Activated T-helper 1 cell treated with anti-CD3 and anti-CD28 coated beads, Interleukin-2, amount 50 U/mL, for 16 hours (primary cell): Measurements from ENCODE around the gene PKP1.

ENCODE experiments used
- DNase-seq, 2 donors: peaks; one replicate each; pipeline ENCODE4 v3.0.0-alpha.2; 2020; ENCODE audit warnings: low read depth in 1 of 2, low spot score in 1 of 2

The PKP1 gene

DNA sequence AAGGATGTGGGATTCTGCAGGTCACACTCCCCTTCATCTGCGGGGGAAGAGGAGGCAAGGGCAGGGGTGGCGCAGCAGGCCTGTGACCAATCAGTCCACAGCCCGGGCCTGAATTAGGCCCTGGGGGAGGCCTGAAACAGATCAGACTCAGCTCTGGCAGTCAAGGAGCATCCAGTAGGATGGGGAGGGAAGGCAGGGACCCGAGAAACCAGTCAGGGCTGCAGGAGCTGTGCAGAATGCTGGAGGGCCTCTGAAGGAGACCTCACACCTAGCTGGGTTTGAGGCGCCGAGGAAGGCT lies 81.5 kb downstream of the PKP1 start:
- DNase-seq, result no peak

- no peak for DNase-seq
Measured at GRCh38 chr1:201365251-201365650, 81.9 kb downstream of the PKP1 start.

GRCh38 chr1:201366696-201367095 lies 83.4 kb downstream of the PKP1 start:
- no peak for DNase-seq

DNA sequence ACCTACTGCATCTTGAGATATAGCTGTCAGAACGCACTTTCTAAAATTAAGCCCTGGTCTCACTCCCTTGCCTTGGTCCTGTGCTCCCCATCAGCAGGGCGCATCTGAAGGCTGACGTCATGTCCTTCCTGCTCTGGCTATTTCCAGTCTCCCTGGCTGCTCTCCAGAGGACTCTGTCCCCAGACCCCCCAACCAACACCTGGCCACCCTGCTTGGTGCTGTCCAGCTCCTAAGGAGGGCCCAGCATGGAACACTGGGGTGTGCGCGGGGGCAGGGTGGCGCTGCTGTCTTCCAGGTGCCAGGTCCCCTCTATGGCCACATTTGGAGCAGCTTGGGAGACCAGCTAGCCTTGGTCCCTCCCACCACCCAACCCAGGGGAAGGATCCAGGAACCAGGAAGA lies 85.9 kb downstream of the PKP1 start:
- no peak for DNase-seq

- DNase-seq, result no peak
Measured at GRCh38 chr1:201370500-201370899, 87.2 kb downstream of the PKP1 start.

DNA sequence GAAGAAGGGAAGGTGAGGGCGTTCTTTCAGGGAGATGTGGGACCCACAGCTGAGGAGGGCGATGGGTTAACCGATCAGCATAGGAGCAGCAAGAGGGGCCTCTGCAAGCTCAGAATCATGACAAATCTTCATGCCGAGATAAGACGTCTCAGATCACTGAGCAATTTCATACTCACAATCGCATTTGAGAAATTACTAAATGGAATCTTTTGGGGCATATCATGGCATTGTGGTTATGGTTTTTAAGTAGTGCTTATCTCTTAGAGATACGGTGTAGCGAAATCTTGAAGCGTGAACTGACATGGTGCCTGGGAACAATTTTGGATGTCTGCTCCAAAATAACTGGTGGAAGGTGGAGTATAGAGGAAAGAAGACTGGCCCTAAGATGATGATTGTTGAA lies 88.0 kb downstream of the PKP1 start:
- DNase-seq, result no peak

DNA sequence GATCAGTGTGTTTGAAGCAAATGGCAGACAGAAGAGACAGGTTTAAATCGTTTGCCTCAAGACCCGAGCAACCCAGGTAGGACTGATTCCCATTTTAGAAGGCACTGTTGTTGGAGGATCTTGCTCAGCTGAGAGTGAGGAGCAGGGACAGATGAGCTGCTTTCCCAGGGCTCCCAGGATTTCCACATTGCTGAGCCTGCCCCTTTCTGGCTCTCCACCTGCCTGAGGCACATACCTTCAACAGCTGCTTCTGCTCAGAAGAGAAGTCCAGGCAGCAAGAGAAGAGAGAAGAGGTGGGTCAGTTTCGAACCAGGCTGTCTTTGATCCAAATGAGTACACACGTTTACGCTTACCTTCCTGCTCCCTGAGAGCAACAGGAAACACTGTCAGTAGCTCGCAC lies 88.5 kb downstream of the PKP1 start:
- DNase-seq, result no peak

DNA sequence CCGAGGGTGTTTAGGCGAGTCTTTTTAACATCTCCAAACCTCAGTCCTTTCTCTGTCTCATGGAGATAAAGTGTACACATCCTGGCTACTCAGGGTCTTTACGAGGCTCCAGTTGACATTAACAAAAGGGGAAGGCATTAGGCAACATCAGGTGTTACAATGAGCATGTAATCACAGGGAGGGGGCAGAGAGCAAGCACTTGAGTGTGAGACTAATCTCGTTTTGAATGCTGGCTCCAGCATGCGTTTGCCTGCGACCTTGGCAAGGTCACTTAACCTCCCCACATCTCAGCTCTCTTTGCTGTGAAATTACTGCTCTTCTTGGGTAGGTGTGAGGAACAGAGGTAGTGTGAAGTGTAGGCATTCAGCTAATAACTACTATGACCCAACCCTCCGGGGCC lies 91.1 kb downstream of the PKP1 start:
- DNase-seq, result no peak

DNA sequence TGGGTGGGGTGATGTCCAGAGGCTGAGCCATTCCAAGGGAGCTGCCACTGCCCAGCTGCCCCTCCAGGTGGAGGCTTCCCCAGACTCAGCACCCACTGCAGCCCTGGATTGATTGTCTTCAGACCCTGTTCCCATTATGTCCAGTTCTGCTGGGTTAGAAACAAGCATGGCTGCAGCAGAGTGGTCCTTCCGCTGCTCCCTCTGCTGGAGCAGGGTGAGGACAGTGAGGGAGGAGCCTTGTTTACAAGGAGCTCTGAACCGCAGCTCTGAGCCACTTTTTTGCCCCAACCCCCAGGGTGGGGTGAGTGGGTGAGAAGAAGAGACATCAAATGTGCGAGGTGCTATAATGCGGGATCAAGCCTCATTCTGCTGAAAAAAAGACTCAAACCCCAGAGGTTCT lies 91.9 kb downstream of the PKP1 start:
- no peak for DNase-seq

GRCh38 chr1:201376107-201376463 lies 92.8 kb downstream of the PKP1 start:
- no peak for DNase-seq

DNA sequence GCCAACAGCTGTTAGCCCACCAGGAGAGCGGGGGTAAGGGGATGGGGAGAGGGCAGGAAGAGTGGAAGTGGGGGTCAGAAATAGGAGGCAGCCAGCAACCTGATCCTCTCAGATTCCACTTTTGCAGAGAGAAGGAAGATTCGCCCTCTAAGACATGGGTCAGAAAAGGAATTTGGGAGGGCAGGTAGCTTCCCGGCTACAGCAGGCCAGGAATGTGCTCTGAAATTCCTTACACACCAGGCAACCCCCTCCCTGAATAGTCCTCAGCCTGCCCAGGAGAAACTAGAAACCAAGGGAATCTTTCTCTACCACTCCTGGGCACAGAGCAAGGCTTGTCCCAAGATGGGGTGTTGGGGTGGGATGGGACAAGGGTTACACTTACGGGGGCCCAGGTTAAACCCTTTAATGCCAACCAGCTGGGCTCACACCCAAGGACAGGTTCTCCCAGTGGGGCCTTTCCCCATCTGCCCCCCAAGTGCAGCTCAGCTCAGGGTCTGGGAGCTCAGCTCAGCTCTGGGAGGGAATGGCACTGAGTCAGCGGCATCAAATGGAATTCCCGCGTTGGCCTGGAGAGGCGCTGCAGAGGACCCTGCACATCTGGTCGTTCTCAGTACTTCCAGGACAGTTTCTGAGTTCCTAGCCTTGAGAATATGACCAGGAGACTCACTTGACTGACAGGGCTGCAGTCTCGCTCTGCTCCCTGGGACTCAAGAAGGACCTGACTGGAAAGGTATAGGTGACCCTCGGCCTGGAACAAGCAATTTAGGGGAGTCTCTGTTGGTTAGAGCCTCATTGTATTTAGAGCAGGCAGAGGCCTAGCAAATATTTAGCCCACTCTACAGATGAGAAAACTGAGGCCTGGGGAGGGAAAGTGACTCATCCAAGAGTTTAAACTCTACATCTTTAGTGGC lies 93.4 kb downstream of the PKP1 start:
- no peak for DNase-seq

DNA sequence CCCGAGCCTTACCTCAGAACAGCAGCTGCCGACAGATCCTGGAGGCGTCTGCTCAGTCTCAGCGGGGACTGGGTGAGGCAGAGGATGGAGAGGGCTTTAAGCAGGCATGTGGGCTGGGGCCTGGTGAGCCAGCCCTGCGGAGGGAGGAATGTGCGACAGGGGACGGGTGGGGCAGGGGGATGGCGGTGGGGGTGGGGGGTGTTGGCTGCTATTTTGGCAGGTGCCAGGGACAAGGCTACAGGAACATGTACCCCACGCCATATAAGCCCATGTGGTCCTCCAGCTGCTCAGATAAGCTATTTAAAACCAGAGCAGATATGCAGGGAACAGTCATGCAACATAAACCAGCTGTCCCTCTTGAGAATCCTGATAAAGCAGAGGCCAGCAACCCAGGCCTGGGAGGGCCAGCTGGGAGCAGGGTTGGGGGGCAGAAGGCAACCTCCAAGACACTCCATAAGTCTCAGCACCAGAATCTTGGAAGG lies 94.3 kb downstream of the PKP1 start, which contains the start of gene TNNT2:
TSS of gene TNNT2 (minus strand) at position 70 of the 482 bp plus-strand sequence. CDS start 4,426 bp downstream, outside the sequence.
- no peak for DNase-seq

DNA sequence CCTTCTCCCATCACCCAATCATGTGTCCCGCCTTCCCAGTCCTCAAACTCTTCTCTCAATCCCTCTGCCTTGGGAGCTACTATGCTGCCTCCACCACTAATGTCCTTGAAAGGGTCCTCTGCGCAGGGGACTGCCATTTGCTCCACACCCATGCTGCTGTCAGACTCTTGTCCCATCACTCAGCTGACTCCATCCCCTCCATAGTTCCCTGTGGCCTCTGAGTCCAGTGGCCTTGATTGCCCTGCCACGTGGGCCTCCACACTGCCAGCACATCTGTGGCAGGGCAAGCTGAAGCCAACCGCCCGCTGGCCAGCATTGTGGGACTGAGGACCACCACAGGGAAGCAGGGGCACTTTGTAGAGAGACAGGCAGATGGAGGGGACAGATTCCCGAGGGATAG lies 95.5 kb downstream of the PKP1 start:
- no peak for DNase-seq

DNA sequence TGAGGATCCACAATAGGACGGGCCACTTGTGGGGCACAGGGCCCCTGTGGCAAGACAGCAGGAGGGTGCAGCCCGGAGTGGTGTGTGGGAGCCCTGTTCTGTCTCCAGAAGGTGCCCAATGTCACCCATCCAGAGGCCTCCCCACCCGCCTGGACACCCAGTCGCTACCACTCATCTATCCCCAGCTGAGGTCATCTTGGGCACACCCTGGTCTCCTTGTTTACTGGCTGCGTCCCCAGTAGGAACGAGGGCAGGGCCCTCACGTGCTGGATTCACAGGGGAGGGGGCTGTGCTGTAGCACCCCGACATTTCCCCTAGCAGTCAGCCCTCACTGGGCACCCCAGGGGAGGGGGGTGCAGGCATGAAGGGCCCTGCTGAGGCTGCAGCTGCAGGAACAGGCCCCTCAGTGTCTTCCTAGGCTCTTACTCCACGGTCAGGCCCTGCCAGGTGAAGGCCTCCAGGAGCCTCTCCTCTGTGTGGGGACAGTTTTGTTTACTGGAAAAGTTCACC lies 96.5 kb downstream of the PKP1 start:
- no peak for DNase-seq

- no peak for DNase-seq
Measured at GRCh38 chr1:201381130-201381529, 97.8 kb downstream of the PKP1 start.
